Loucy (cell line): Measurements from ENCODE around the gene RIPOR3.

Experiments used
- H2AFZ ChIP-seq: fragments of 200-600 bp; sonication (generic); 2 replicates; pipeline ENCODE4 v1.6.0; 2016; ENCODE audit warnings: antibody characterized with exemption, mild to moderate bottlenecking, low read length, moderate library complexity
- H3F3A ChIP-seq: fragments of 200-600 bp; 2 replicates; pipeline ENCODE4 v1.6.0; 2016; ENCODE audit warnings: antibody characterized with exemption, low read depth, mild to moderate bottlenecking
- H3K27me3 ChIP-seq: fragments of 200-600 bp; sonication (generic); 2 replicates; pipeline ENCODE4 v1.6.1; 2014; ENCODE audit warnings: low read length, mild to moderate bottlenecking; ENCODE audit not compliant: insufficient read depth, poor library complexity, severe bottlenecking
- H3K36me3 ChIP-seq: fragments of 200-600 bp; sonication (generic); 2 replicates; pipeline ENCODE4 v1.6.1; 2016; ENCODE audit warnings: low read length; ENCODE audit not compliant: insufficient read depth
- H3K4me1 ChIP-seq: fragments of 200-600 bp; sonication (generic); 2 replicates; pipeline ENCODE4 v1.5.1; 2014; ENCODE audit warnings: low read length, mild to moderate bottlenecking; ENCODE audit not compliant: insufficient read depth, poor library complexity, severe bottlenecking
- H3K4me2 ChIP-seq: fragments of 200-600 bp; sonication (generic); 2 replicates; pipeline ENCODE4 v1.6.0; 2014; ENCODE audit warnings: antibody characterized with exemption, low read length, low read depth, mild to moderate bottlenecking; ENCODE audit not compliant: poor library complexity, severe bottlenecking
- H3K4me3 ChIP-seq: fragments of 200-600 bp; sonication (generic); 2 replicates; pipeline ENCODE4 v1.5.1; 2014; ENCODE audit warnings: low read length, mild to moderate bottlenecking, mixed read lengths; ENCODE audit not compliant: poor library complexity, severe bottlenecking
- H3K79me2 ChIP-seq: fragments of 200-600 bp; sonication (generic); 2 replicates; pipeline ENCODE4 v1.6.1; 2014; ENCODE audit warnings: low read length; ENCODE audit not compliant: insufficient read depth
- H3K9ac ChIP-seq: fragments of 200-600 bp; sonication (generic); 2 replicates; pipeline ENCODE4 v1.6.0; 2014; ENCODE audit warnings: mild to moderate bottlenecking, low read depth, low read length, moderate library complexity; ENCODE audit not compliant: poor library complexity, severe bottlenecking
- H3K9me2 ChIP-seq: fragments of 200-600 bp; sonication (generic); replicated peaks from 2 replicates; pipeline ENCODE4 v1.6.1; 2016; ENCODE audit warnings: low read depth, low read length, mixed read lengths
- H3K9me3 ChIP-seq: fragments of 200-600 bp; sonication (generic); 2 replicates; pipeline ENCODE4 v1.6.1; 2014; ENCODE audit warnings: mild to moderate bottlenecking, antibody characterized with exemption, low read length, low read depth; ENCODE audit not compliant: insufficient read depth
- H4K20me1 ChIP-seq: fragments of 200-600 bp; sonication (generic); 2 replicates; pipeline ENCODE4 v1.6.0; 2014; ENCODE audit warnings: antibody characterized with exemption, low read length, mild to moderate bottlenecking; ENCODE audit not compliant: insufficient read depth, poor library complexity, severe bottlenecking
- CTCF ChIP-seq: fragments of 200-600 bp; sonication (generic); conservative IDR thresholded peaks from 2 replicates; pipeline ENCODE4 v1.5.1; 2014; ENCODE audit warnings: mild to moderate bottlenecking, antibody characterized with exemption, low read length
- EZH2phosphoT487 ChIP-seq: fragments of 200-600 bp; IDR thresholded peaks from 2 replicates; pipeline ENCODE4 v1.6.1; 2018; ENCODE audit warnings: antibody characterized with exemption, mild to moderate bottlenecking, moderate library complexity, borderline replicate concordance

Gene RIPOR3

GRCh38 chr20:50595988-50596693 is 95.2 kb downstream of the RIPOR3 start:
- Histone ChIP-seq H3K27me3 (no peaks in the 10 kb centered on the region), H4K20me1 (no peaks in the 10 kb centered on the region), H3F3A (no peaks in the 10 kb centered on the region), H3K9me2 (no peaks in the 10 kb centered on the region), H3K4me3 (no peak overlapping the region), H3K36me3 (no peaks in the 10 kb centered on the region), H3K79me2 (no peaks in the 10 kb centered on the region), H3K4me1 (no peaks in the 10 kb centered on the region), H3K9me3 (no peaks in the 10 kb centered on the region), H3K4me2 (no peak overlapping the region), H2AFZ (no peak overlapping the region), H3K9ac (no peak overlapping the region)
- TF ChIP-seq CTCF: no peak

- H3K4me3 ChIP-seq: no peak overlapping the region
- no peaks in the 10 kb centered on the region for H3F3A ChIP-seq
- H3K9me3 ChIP-seq: no peaks in the 10 kb centered on the region
- H3K27me3 ChIP-seq: no peaks in the 10 kb centered on the region
- no peak overlapping the region for H2AFZ ChIP-seq
- no peaks in the 10 kb centered on the region for H3K79me2 ChIP-seq
- TF ChIP-seq EZH2phosphoT487 (no peak), CTCF (no peak)
- H3K9me2 ChIP-seq: no peaks in the 10 kb centered on the region
- H3K4me2 ChIP-seq: no peak overlapping the region
- no peaks in the 10 kb centered on the region for H3K36me3 ChIP-seq
- H4K20me1 ChIP-seq: no peaks in the 10 kb centered on the region
- no peaks in the 10 kb centered on the region for H3K4me1 ChIP-seq
- no peak overlapping the region for H3K9ac ChIP-seq
These were observed 95.9 kb downstream of the RIPOR3 start for GRCh38 chr20:50595433-50595895.

- TF ChIP-seq EZH2phosphoT487: no peak
- TF ChIP-seq CTCF: no peak
- H3K36me3 ChIP-seq: no peaks in the 10 kb centered on the region
- no peaks in the 10 kb centered on the region for H3K79me2 ChIP-seq
- H3K9ac ChIP-seq: no peak overlapping the region
- H3K4me1 ChIP-seq: no peaks in the 10 kb centered on the region
- H3K4me3 ChIP-seq: no peak overlapping the region
- H3F3A ChIP-seq: no peaks in the 10 kb centered on the region
- no peaks in the 10 kb centered on the region for H3K27me3 ChIP-seq
- no peaks in the 10 kb centered on the region for H3K9me3 ChIP-seq
- H2AFZ ChIP-seq: no peak overlapping the region
- H3K4me2 ChIP-seq: no peak overlapping the region
- no peaks in the 10 kb centered on the region for H3K9me2 ChIP-seq
- H4K20me1 ChIP-seq: no peaks in the 10 kb centered on the region
These were observed 96.5 kb downstream of the RIPOR3 start for GRCh38 chr20:50594591-50595432.
